ENCODE measurements around the gene SLC12A2. TPM values are rescaled to one million over a fixed set of nuclear protein-coding genes. Genes with fewer than 3 reads are reported as not detected.

SLC12A2 gene
- total and polyA plus RNA-seq, 2 of the 4 experiments (the other 2 are of a cell fraction) = 5.6 to 30.3 TPM

DNA sequence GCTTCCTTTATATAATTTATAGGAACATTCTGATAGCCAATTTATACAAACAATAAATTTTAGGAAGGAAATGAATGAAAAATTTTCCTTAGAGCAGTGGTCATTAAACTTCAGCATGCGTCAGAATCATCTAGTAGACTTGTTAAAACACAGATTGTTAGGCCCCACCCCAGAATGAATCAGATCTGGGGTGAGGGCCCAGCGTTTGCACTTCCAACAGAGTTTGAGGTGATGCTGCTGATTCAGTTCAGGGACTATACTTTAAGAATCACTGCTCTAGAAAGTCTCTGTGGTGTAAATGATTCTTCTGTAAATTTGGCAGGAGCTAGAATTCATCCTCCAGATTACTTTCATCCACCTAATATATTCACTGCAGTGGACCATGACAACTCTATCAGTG is 80.4 kb downstream of the SLC12A2 start:
- H4K8ac ChIP-seq (ENCODE audit: low read depth in 2 of 2, low read length in 2 of 2) = no peak overlapping the region
- H3K4me1 ChIP-seq (ENCODE audit: control insufficient read depth, insufficient read depth, low read length) = no peaks in the 10 kb centered on the region
- in situ Hi-C loops (cut with MboI; ENCODE audit: low sequenced_read_pairs) (no loop called here), dilution Hi-C loops (cut with HindIII; ENCODE audit: low sequenced_read_pairs, unreplicated experiment) (no loop called here), intact Hi-C loops (cut with micrococcal nuclease) (no loop called here)
- no peak overlapping the region for H3K27ac ChIP-seq (ENCODE audit: insufficient read depth, low read length)
- H3K4ac ChIP-seq (ENCODE audit: low read depth, low read length) = no peak overlapping the region
- H3K27me3 ChIP-seq (ENCODE audit: control insufficient read depth, insufficient read depth, low read length) = no peaks in the 10 kb centered on the region
- 83% methylated on average over 1 of the region's 2 CpGs; no CpG with 5 or more reads in 1 of the 2 experiments for WGBS, 2 experiments (ENCODE audit: extremely low coverage in 2 of 2, insufficient read length in 1 of 2)
- 0 out of 2 replicates have a peak, but pooled peaks cover 2% of the 10 kb centered on the region for H3K9me1 ChIP-seq (ENCODE audit: insufficient read depth, low read length)
- H3K23ac ChIP-seq (ENCODE audit: low read depth, low read length) = no peak overlapping the region
- no peak overlapping the region for H2BK15ac ChIP-seq (ENCODE audit: low read depth, low read length)
- TF ChIP-seq FOS (IDR thresholded peaks at IDR 0.05; ENCODE audit: low read depth, low read length) = no peak
- H3K14ac ChIP-seq (replicated peaks; ENCODE audit: low read depth, low read length) = no peak overlapping the region
- H2BK20ac ChIP-seq (ENCODE audit: low read depth, low read length) = no peak overlapping the region
- no peak overlapping the region for H3K56ac ChIP-seq (ENCODE audit: extremely low read depth, insufficient read depth, low read length)
- no peak overlapping the region for H3K9ac ChIP-seq (ENCODE audit: low read depth, low read length)
- no peak overlapping the region for H2AFZ ChIP-seq (replicated peaks; ENCODE audit: low read length, poor library complexity)
- H3K79me1 ChIP-seq (ENCODE audit: low read depth in 1 of 2, low read length in 2 of 2) = no peaks in the 10 kb centered on the region
- ATAC-seq (ENCODE audit: low read depth) (peak; percentile 63), DNase-seq (peak; percentile 60)
- no peak overlapping the region for H4K5ac ChIP-seq (ENCODE audit: low read depth, low read length)
- H2BK5ac ChIP-seq (ENCODE audit: low read depth, low read length, poor library complexity, severe bottlenecking) = no peak overlapping the region
- no peak overlapping the region for H2AK5ac ChIP-seq (ENCODE audit: low read depth, low read length)
- CTCF ChIA-PET = interaction anchor here (0.5 kb wide), 1 partner anchor 26 kb away, joined by 3 read pairs; no protein-coding TSS in a partner anchor
- no peak overlapping the region for H2AK9ac ChIP-seq (replicated peaks; ENCODE audit: low read depth, low read length, poor library complexity)
- no peak overlapping the region for H3K4me3 ChIP-seq (ENCODE audit: insufficient read depth, low read depth, low read length)
- no peak overlapping the region for H2BK120ac ChIP-seq (ENCODE audit: low read depth, low read length)
- 0 out of 2 replicates have a peak, but pooled peaks cover 1% of the 10 kb centered on the region for H3K36me3 ChIP-seq (ENCODE audit: control insufficient read depth, insufficient read depth, low read length)
- no peak overlapping the region for H4K91ac ChIP-seq (ENCODE audit: insufficient read depth, low read depth, low read length)
- H3K4me2 ChIP-seq (ENCODE audit: low read depth, low read length) = no peak overlapping the region
- H3K9me3 ChIP-seq (ENCODE audit: control insufficient read depth, insufficient read depth, low read length) = no peaks in the 10 kb centered on the region
- BruUV-seq (replicated peaks) = no TSS peak
- POLR2A ChIA-PET (ENCODE audit: unreplicated experiment) = no interaction called here
- no peaks in the 10 kb centered on the region for H4K20me1 ChIP-seq (ENCODE audit: insufficient read depth, low read length)
- H3K18ac ChIP-seq (ENCODE audit: low read depth, low read length) = no peak overlapping the region

Measured in IMR-90 (cell line).